Aorta (tissue), 5 donors: ENCODE measurements around the gene PRH1. TPM values are rescaled to one million over a fixed set of nuclear protein-coding genes. Genes with fewer than 3 reads are reported as not detected.

ENCODE experiments used
- ATAC-seq: fragments of 200-7000 bp; cut with Tn5 transposase; one replicate; pipeline ENCODE4 v1.9.1; 2022; ENCODE audit warnings: moderate library complexity; ENCODE audit not compliant: low FRiP score
- DNase-seq, 2 donors: peaks; one replicate each; pipeline ENCODE4 v3.0.0-alpha.2; 2020
- H3K27ac ChIP-seq, 2 donors: one replicate each; pipeline ENCODE4 v1.5.1; 2013; ENCODE audit warnings: low read length in 2 of 2, mild to moderate bottlenecking in 2 of 2, moderate library complexity in 2 of 2, control low read depth in 1 of 2, inconsistent platforms in 1 of 2, low read depth in 1 of 2
- H3K27me3 ChIP-seq, 2 donors: one replicate each; pipeline ENCODE4 v1.6.1; 2013; ENCODE audit warnings: control low read depth in 1 of 2, low read length in 1 of 2, mild to moderate bottlenecking in 1 of 2, moderate library complexity in 1 of 2; ENCODE audit not compliant: insufficient read depth in 2 of 2, control insufficient read depth in 1 of 2
- H3K36me3 ChIP-seq, 2 donors: one replicate each; pipeline ENCODE4 v1.6.1; 2013; ENCODE audit warnings: control low read depth in 1 of 2, low read length in 1 of 2, mild to moderate bottlenecking in 1 of 2; ENCODE audit not compliant: insufficient read depth in 2 of 2, control insufficient read depth in 1 of 2
- H3K4me1 ChIP-seq, 2 donors: one replicate each; pipeline ENCODE4 v1.6.1; 2013; ENCODE audit warnings: low read length in 2 of 2, control low read depth in 1 of 2, mild to moderate bottlenecking in 1 of 2, moderate library complexity in 1 of 2; ENCODE audit not compliant: insufficient read depth in 2 of 2, control insufficient read depth in 1 of 2
- H3K4me3 ChIP-seq, 2 donors: one replicate each; pipeline ENCODE4 v1.5.1; 2013; ENCODE audit warnings: low read length in 2 of 2, control low read depth in 1 of 2, mild to moderate bottlenecking in 1 of 2
- H3K9me3 ChIP-seq: one replicate; pipeline ENCODE4 v1.6.1; 2013; ENCODE audit warnings: mild to moderate bottlenecking, low read length; ENCODE audit not compliant: control insufficient read depth
- WGBS, 2 donors: extraction: QIAGEN DNeasy Blood & Tissue Kit; methylation state at CpG; one replicate each; pipeline ENCODE4 v1.1.7; 2013; 5-methylcytosine and 5-hydroxymethylcytosine counted together
- intact Hi-C, 2 donors: fragments of 100-400 bp; cut with DNase I; formaldehyde crosslinking; loops; one replicate each; pipeline versions ENCODE4 v1.14.2 to v1.15.0; 2022
- polyA plus RNA-seq, 2 donors: library from polyadenylated mRNA; stranded (reverse); fragments of 200-250 nt; gene quantifications; one replicate each; pipeline ENCODE4 v1.2.3, GENCODE V29; 2013
- total RNA-seq, 2 donors: library from RNA; stranded (reverse); fragmentation: NEBNext Ultra II Directional; extraction: Animal tissue kit (Norgen Biotek cat#: 25700); gene quantifications; one replicate each; pipeline ENCODE4 v1.2.1, GENCODE V29; 2021
- donor health status: healthy with polysubstance abuse.
- donor health status: Bipolar disorder and iron deficiency.
- donor health status: DM: no; HTN: no; CAD: no.
- donor health status: DM: no; HTN: no; CAD: no.
- donor health status: DM: yes; HTN: yes; CAD: no.

Gene PRH1
- total and polyA plus RNA-seq, 4 donors = 0.67 to 33.0 (median 18.4) TPM; not detected in 1

DNA sequence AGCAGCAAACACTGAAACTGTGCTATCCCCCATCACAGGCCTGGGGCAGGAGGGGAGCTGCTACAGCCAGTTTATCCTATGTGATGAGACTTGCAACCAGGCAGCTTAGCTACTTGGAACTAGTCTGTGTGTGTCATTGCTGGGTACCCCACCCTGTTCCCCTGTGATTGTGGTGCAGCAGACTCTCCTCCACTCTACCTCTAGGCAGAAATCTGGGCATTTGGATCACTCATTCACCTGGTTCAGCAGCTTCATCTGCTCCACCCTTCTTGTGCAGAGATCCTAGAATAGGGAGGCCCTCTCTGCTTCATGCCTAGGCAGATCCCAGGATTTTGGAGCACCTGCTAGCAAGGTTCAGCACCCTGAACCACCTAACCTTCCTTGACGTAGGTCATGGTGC, 16.5 kb upstream of the PRH1 start:
- H3K36me3 ChIP-seq = no peaks in the 10 kb centered on the region
- H3K27ac ChIP-seq = no peak overlapping the region
- no peaks in the 10 kb centered on the region for H3K4me1 ChIP-seq
- ATAC-seq (no peak), DNase-seq (no peak)
- H3K27me3 ChIP-seq = no peaks in the 10 kb centered on the region
- 91 to 95% methylated on average over 1 of the region's 1 CpG for WGBS, 2 donors
- no peak overlapping the region for H3K4me3 ChIP-seq
- intact Hi-C loops = no loop called here
- no peaks in the 10 kb centered on the region for H3K9me3 ChIP-seq

DNA sequence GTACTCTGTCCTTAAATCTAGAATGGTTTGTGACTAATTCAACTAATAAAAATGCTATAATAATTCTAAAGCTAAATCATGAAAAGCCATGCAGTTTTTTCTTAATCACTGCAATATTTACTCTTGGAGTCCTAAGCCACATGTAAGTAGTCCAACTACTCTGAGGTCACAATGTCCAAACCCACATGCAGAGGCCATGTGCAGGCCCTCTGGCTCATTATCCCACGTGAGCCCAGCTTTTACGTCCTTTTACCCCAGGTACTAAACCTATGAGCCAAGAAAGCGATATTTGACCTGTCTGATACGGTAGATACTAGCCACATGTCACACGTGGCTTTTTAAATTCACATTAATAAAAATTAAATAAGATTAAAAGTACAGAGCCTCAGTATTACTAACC, 12.8 kb upstream of the PRH1 start:
- H3K36me3 ChIP-seq = no peaks in the 10 kb centered on the region
- 96 to 97% methylated on average over 5 of the region's 5 CpGs for WGBS, 2 donors
- no peak for ATAC-seq

DNA sequence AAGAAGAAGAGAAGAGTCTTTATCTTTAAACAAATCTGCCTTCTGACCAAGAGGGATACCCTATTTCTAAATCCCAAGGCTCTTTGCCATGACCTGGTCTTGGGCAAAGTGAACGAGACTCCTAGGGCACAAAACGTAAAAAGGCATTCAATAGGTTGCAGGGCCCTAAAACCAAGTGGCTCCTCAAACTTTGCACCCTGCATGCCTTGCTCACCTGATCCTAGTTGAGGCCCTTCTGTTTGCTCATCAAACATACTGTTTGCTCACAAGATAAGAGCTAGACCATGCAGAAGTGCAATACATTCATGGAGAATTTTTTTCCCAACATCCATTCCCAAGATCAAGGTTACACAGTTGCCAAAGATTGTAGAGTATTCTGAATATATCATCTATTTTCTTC, 7.9 kb upstream of the PRH1 start:
- WGBS, 2 donors = 90 to 100% methylated on average over 2 of the region's 2 CpGs

More for the DNA sequence above, 12.8 kb upstream of the PRH1 start:
- no peak for DNase-seq
- Histone ChIP-seq H3K27me3 (no peaks in the 10 kb centered on the region), H3K4me1 (no peaks in the 10 kb centered on the region), H3K9me3 (no peaks in the 10 kb centered on the region), H3K27ac (no peak overlapping the region), H3K4me3 (no peak overlapping the region)
- intact Hi-C loops = no loop called here

DNA sequence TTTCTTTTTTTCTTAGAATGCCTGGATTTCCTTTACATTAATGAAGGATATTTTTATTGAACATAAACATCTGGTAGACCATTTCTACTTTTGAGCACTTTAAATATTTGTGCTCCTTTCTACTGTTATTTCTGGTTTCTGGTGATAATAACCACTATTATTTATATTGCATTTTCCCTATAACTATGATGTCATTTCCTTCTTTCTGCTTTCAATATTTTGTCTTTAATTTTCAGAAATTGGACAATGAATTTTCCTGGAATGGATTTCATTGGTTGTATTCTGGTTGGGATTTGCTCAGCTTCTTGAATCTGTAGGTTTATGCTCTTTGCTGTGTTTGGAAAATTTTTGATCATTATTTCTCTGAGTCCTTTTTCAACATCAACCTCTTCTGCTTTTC, 5.2 kb upstream of the PRH1 start:
- intact Hi-C loops = no loop called here
- H3K4me1 ChIP-seq = no peaks in the 10 kb centered on the region
- H3K27me3 ChIP-seq = no peaks in the 10 kb centered on the region
- H3K9me3 ChIP-seq = no peaks in the 10 kb centered on the region
- no peak for ATAC-seq
- DNase-seq = no peak
- no peaks in the 10 kb centered on the region for H3K36me3 ChIP-seq
- H3K4me3 ChIP-seq = no peak overlapping the region
- H3K27ac ChIP-seq = no peak overlapping the region

More for the DNA sequence above, 7.9 kb upstream of the PRH1 start:
- H3K27ac ChIP-seq = no peak overlapping the region
- H3K36me3 ChIP-seq = no peaks in the 10 kb centered on the region
- no peaks in the 10 kb centered on the region for H3K27me3 ChIP-seq
- no peaks in the 10 kb centered on the region for H3K4me1 ChIP-seq
- intact Hi-C loops = no loop called here
- no peak overlapping the region for H3K4me3 ChIP-seq
- ATAC-seq = no peak
- no peaks in the 10 kb centered on the region for H3K9me3 ChIP-seq
- DNase-seq = no peak

DNA sequence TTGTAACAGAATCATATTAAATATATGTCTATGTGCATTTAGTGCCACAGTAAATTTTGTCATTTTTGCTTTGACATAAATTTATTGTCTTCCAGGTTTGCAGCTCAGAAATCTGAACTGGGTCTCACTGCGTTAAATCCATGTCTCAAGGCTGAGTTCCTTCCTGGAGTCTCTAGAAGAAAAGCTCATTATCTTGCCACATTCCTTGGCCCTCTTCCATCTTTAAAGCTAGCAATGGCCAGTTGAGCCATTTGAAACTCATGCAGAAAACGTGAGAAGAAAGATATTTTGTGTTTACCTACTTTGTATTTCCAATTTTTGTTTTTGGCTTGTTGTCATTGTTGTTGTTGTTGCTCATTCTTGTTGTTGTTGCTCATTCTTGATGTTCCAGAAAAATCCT, 10.7 kb downstream of the PRH1 start:
- intact Hi-C loops = no loop called here

DNA sequence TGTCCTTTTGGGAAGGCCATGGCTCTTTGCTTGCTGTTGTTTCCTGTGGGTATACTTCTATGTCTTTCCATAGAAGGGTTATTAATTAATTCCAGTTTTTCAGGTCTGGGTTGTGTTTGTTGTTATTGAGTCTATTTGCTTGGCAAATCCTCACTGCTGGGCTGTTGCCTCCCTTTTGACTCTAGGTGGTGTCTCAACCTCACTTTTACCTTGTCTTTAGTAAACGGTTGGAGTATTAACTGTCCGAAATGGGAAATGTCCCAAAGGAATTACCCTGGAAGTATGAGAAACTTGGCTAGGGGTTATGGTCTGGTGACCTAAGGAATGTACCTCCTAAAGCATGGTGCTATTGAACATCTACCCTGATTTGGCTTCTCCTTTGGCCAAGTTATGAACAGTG, 16.7 kb downstream of the PRH1 start:
- ATAC-seq = no peak
- 64% methylated on average over 2 of the region's 2 CpGs for WGBS, 2 donors
- H3K27ac ChIP-seq = no peak overlapping the region

More for the DNA sequence above, 10.7 kb downstream of the PRH1 start:
- Histone ChIP-seq H3K27ac (no peak overlapping the region), H3K36me3 (peaks cover 4 to 5% of the 10 kb centered on the region in 2 donors), H3K4me1 (no peaks in the 10 kb centered on the region), H3K27me3 (no peaks in the 10 kb centered on the region), H3K4me3 (no peak overlapping the region), H3K9me3 (no peaks in the 10 kb centered on the region)
- WGBS, 2 donors = 15% methylated on average over 2 of the region's 2 CpGs
- DNase-seq (no peak), ATAC-seq (no peak)

DNA sequence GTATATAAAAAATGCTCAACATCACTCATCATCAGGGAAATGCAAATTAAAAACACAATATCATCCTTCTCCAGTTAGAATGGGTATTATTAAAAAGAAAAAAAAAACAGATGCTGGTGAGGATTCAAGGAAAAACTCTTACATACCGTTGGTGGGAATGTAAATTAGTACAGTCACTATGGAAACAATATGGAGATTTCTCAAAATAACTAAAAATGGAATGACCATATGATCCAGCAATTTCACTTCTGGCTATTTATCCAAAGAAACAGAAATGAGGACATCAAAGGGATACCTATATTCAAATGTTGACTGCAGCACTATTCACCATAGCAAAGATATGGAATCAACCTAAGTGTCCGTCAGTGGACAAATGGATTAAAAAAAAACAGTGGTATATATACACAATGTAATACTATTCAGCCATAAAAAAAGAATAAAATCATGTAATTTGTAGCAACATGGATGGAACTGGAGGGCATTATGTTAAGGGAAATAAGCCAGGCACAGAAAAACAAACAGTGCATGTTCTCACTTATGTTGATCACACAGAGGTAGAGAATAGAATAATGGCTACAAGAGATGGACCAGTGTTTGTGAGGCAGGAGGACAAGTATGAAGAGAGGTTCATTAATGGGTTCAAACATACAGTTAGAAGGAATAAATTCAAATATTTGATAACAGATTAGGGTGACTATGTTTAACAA, 20.4 kb downstream of the PRH1 start:
- H3K4me1 ChIP-seq = no peaks in the 10 kb centered on the region
- intact Hi-C loops = no loop called here
- no peak for DNase-seq
- H3K36me3 ChIP-seq = peaks cover 0 to 2% of the 10 kb centered on the region in 2 donors
- H3K9me3 ChIP-seq = peaks cover 2% of the 10 kb centered on the region
- WGBS, 2 donors = 80 to 88% methylated on average over 2 of the region's 2 CpGs
- no peak overlapping the region for H3K27ac ChIP-seq
- no peak for ATAC-seq
- no peak overlapping the region for H3K4me3 ChIP-seq
- no peaks in the 10 kb centered on the region for H3K27me3 ChIP-seq

More for the DNA sequence above, 16.7 kb downstream of the PRH1 start:
- intact Hi-C loops = no loop called here
- Histone ChIP-seq H3K4me1 (no peaks in the 10 kb centered on the region), H3K27me3 (no peaks in the 10 kb centered on the region), H3K4me3 (no peak overlapping the region), H3K36me3 (peaks cover 0 to 2% of the 10 kb centered on the region in 2 donors), H3K9me3 (no peaks in the 10 kb centered on the region)
- no peak for DNase-seq

DNA sequence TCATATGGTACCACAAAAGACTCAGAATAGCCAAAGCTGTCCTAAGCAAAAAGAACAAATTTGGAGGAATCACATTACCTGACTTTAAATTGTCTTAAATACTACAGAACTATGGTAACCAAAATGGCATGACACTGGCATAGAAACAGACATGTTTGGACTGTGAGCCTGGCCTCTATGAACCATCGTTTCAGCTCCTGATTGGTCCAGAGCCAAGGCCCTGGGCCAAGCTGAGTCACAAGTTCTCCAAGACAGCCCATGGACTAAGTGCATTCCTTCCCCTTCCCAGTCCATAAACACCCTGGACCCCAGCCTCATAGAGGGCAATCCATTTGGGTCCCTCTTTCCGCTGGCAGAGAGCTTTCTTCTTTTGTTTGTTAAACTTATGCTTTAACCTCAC, 22.7 kb downstream of the PRH1 start:
- H3K4me3 ChIP-seq = no peak overlapping the region
- intact Hi-C loops = no loop called here
- DNase-seq = no peak
- no peak for ATAC-seq
- H3K27me3 ChIP-seq = no peaks in the 10 kb centered on the region
- H3K4me1 ChIP-seq = no peaks in the 10 kb centered on the region
- no peak overlapping the region for H3K27ac ChIP-seq
- 55 to 59% methylated on average over 2 of the region's 2 CpGs for WGBS, 2 donors
- H3K36me3 ChIP-seq = peaks cover 0 to 1% of the 10 kb centered on the region in 2 donors
- peaks cover 5% of the 10 kb centered on the region for H3K9me3 ChIP-seq

DNA sequence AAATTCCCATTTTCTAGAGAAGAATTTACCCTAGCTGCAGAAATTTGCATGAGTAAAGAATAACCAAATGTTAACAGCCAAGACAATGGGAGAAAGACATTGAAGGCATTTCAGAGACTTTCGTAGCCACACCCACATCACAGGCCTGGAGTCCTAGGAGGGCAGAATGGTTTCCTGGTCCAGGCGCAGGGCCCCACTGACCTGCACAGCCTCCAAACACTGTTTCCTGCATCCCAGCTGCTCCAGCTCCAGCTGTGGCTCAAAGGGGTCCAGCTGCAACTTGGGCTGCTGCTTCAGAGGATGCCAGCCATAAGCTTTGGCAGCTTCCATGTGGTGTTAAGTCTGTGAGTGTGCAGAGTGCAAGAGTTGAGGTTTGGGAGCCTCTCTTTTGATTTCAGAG, 28.2 kb downstream of the PRH1 start:
- Histone ChIP-seq H3K4me3 (no peak overlapping the region), H3K27me3 (no peaks in the 10 kb centered on the region), H3K4me1 (no peaks in the 10 kb centered on the region), H3K36me3 (peaks cover 0 to 1% of the 10 kb centered on the region in 2 donors), H3K9me3 (peaks cover 6% of the 10 kb centered on the region), H3K27ac (no peak overlapping the region)
- WGBS, 2 donors = 99 to 100% methylated on average over 2 of the region's 2 CpGs
- intact Hi-C loops = no loop called here
- DNase-seq (no peak), ATAC-seq (no peak)
